ENCODE data around the gene BET1. TPM values are rescaled to one million over a fixed set of nuclear protein-coding genes. Genes with fewer than 3 reads are reported as not detected.
A peak's percentile ranks its signal among the peaks of the same experiment; 100 is the strongest.

The BET1 gene
- total RNA-seq, 1 experiment from 2014 or later: 21.4 TPM

- Histone ChIP-seq H4K91ac (ENCODE audit: insufficient read length, low read depth, low read length) (no peak overlapping the region), H3K4ac (ENCODE audit: low read depth, low read length) (no peak overlapping the region), H2BK15ac (ENCODE audit: low read depth, low read length) (no peak overlapping the region), H2AK5ac (ENCODE audit: insufficient read length, low read length) (no peak overlapping the region), H3K56ac (ENCODE audit: insufficient read length, low read depth, low read length) (no peak overlapping the region), H2AFZ (ENCODE audit: low read length) (no peak overlapping the region), H3K4me1 (ENCODE audit: insufficient read depth, low read length) (no peaks in the 10 kb centered on the region), H3K23me2 (ENCODE audit: insufficient read length, low read depth, low read length, poor library complexity, severe bottlenecking) (no peaks in the 10 kb centered on the region), H3K18ac (ENCODE audit: insufficient read length, low read depth, low read length) (no peak overlapping the region), H3K27me3 (ENCODE audit: insufficient read depth, low read length) (no peaks in the 10 kb centered on the region), H3K14ac (ENCODE audit: insufficient read depth, low read length) (no peak overlapping the region), H3K27ac (ENCODE audit: insufficient read length, low read depth, low read length) (no peak overlapping the region), H3K23ac (ENCODE audit: insufficient read length, low read depth, low read length) (no peak overlapping the region), H2BK5ac (ENCODE audit: insufficient read length, low read length) (no peak overlapping the region), H3K4me2 (ENCODE audit: insufficient read depth, insufficient read length, low read length) (no peak overlapping the region), H2BK12ac (ENCODE audit: insufficient read length, low read depth, low read length) (no peak overlapping the region), H3K79me1 (ENCODE audit: insufficient read depth, low read depth, low read length, poor library complexity, severe bottlenecking) (no peaks in the 10 kb centered on the region), H3K9me3 (ENCODE audit: control insufficient read depth, low read depth, low read length) (no peaks in the 10 kb centered on the region), H3K9ac (ENCODE audit: extremely low read depth, insufficient read length, low read length) (no peak overlapping the region), H2BK20ac (ENCODE audit: low read depth, low read length, poor library complexity, severe bottlenecking) (no peak overlapping the region), H2BK120ac (ENCODE audit: low read depth, low read length, poor library complexity, severe bottlenecking) (no peak overlapping the region), H4K5ac (ENCODE audit: insufficient read length, low read depth, low read length) (no peak overlapping the region), H4K8ac (replicated peaks; ENCODE audit: insufficient read length, low read depth, low read length) (no peak overlapping the region), H3T11ph (ENCODE audit: low read length) (no peak overlapping the region), H3K79me2 (ENCODE audit: insufficient read depth, low read length) (no peaks in the 10 kb centered on the region), H4K20me1 (ENCODE audit: control insufficient read depth, insufficient read depth, insufficient read length) (no peaks in the 10 kb centered on the region)
- no peaks in the 10 kb centered on the region for H3K9me3 Mint-ChIP-seq
- no peak overlapping the region for H3K4me3 Mint-ChIP-seq
- no CpG with 5 or more reads among the region's 35 CpGs for WGBS (ENCODE audit: extremely low coverage, insufficient read length, low lambda C conversion rate)
- H3K27me3 Mint-ChIP-seq (ENCODE audit: low read depth): peaks cover 3% of the 10 kb centered on the region
- peaks cover 4 to 6% of the 10 kb centered on the region in 2 experiments; a peak in 1 of 4 replicates for H3K4me1 Mint-ChIP-seq
- no peaks in the 10 kb centered on the region; a peak in 1 of 7 replicates for H3K36me3 Mint-ChIP-seq (ENCODE audit: insufficient read depth in 1 of 3, low read depth in 3 of 3)
- H3K27ac Mint-ChIP-seq: no peak overlapping the region
- no peak for TF ChIP-seq CTCF (conservative IDR thresholded peaks at IDR 0.05)
- peak; percentile 31 for DNase-seq
Observed at GRCh38 chr7:94011714-94012353, 7.7 kb upstream of the BET1 start.

Measured in H9 (cell line).